Tibial artery (tissue), 4 donors: ENCODE data around the gene RPH3AL.

Source experiments
- DNase-seq, 2 donors: peaks; one replicate each; pipeline ENCODE4 v3.0.0-alpha.2; 2019
- H3K27ac ChIP-seq, 2 donors: fragments of 200-600 bp; sonication (generic) in 1 of 2; 1 replicate in 1 of 2; 2 replicates in 1 of 2; pipeline ENCODE4 v1.5.1; 2018 to 2019; ENCODE audit warnings: mild to moderate bottlenecking in 1 of 2
- H3K27me3 ChIP-seq, 2 donors: fragments of 200-600 bp; sonication (generic) in 1 of 2; one replicate each; pipeline versions ENCODE4 v1.5.1 to v1.6.0; 2016 to 2019
- H3K36me3 ChIP-seq, 3 donors: fragments of 200-600 bp; sonication (generic) in 2 of 3; one replicate each; pipeline ENCODE4 v1.5.1; 2016 to 2019; ENCODE audit warnings: mild to moderate bottlenecking in 2 of 3
- H3K4me1 ChIP-seq, 4 donors: fragments of 200-600 bp; sonication (generic) in 2 of 4; 1 replicate in 3 of 4; 2 replicates in 1 of 4; pipeline ENCODE4 v1.5.1; 2016 to 2019
- H3K4me3 ChIP-seq, 2 donors: fragments of 200-600 bp; sonication (generic) in 1 of 2; 1 replicate in 1 of 2; 2 replicates in 1 of 2; pipeline ENCODE4 v1.5.1; 2018 to 2019; ENCODE audit warnings: mild to moderate bottlenecking in 2 of 2
- H3K9me3 ChIP-seq, 3 donors: fragments of 200-600 bp; sonication (generic) in 1 of 3; one replicate each; pipeline ENCODE4 v1.5.1; 2016 to 2019
- CTCF ChIP-seq, 2 experiments: fragments of 200-600 bp in 1 of 2; fragments of 450-650 bp in 1 of 2; IDR thresholded peaks; one replicate each; pipeline ENCODE4 v1.5.1; 2017 to 2019; ENCODE audit warnings: antibody characterized with exemption in 2 of 2, mild to moderate bottlenecking in 1 of 2, moderate library complexity in 1 of 2
- intact Hi-C: fragments of 100-400 bp; cut with DNase I; formaldehyde crosslinking; loops from one replicate; pipeline ENCODE4 v1.15.0; 2023; ENCODE audit warnings: low total_unique reads

Gene RPH3AL

GRCh38 chr17:394718-395095, 42.1 kb upstream of the RPH3AL start:
- Histone ChIP-seq H3K36me3 (no peaks in the 10 kb centered on the region), H3K4me3 (no peak overlapping the region), H3K27ac (no peak overlapping the region), H3K27me3 (peaks cover 0 to 9% of the 10 kb centered on the region in 2 donors), H3K4me1 (no peaks in the 10 kb centered on the region), H3K9me3 (no peaks in the 10 kb centered on the region)
- no peak for DNase-seq
- intact Hi-C loops: no loop called here
- no peak for TF ChIP-seq CTCF (IDR thresholded peaks at IDR 0.05)

DNA sequence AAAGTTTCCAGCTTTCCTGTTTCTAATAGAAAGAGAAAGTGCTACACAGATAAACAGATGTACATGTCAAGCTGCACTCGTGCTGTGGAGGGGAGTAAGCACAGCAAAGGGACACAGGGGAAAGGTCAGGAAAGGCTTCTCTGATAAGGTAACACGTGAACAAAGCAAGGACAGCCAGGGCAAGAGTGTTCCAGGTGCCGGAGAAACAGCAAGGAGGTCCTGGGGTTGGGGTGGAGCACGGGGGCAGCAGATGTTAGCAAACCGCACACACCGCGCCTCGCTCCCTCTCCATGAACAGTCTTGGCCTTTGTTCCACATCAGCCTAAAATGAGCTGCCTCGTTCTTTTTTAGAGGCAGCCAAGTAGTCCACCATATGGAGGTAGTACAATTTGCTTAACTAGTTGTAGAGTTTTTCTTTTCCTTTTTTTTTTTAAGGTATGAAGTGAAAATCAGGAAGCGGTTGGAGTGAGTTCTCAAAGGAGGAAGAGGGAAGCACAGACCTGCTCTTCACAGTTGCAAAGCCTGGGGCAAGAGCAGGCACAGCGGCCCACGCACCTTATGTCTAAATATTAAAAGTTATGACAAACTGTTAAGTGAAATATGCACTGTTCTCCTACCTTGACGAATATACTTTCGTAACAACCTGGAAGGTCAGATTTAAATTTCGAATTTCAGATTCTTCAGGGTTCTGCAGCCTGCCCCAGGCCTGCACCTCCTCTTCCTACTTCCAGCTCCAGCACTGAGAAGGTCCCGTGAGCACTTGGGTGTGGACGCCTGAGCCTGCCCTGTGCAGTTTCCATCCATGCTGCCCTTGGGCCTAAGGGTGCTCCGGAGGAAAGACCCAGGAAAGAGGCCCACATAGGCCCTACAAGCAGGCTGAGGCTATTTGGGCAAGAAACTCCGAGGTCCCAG, 41.5 kb upstream of the RPH3AL start:
- intact Hi-C loops: no loop called here
- TF ChIP-seq CTCF (IDR thresholded peaks at IDR 0.05): no peak
- H3K27me3 ChIP-seq: peaks cover 0 to 16% of the 10 kb centered on the region in 2 donors
- H3K36me3 ChIP-seq: no peaks in the 10 kb centered on the region
- no peaks in the 10 kb centered on the region for H3K4me1 ChIP-seq
- H3K4me3 ChIP-seq: no peak overlapping the region
- no peaks in the 10 kb centered on the region for H3K9me3 ChIP-seq
- DNase-seq: no peak
- H3K27ac ChIP-seq: no peak overlapping the region

DNA sequence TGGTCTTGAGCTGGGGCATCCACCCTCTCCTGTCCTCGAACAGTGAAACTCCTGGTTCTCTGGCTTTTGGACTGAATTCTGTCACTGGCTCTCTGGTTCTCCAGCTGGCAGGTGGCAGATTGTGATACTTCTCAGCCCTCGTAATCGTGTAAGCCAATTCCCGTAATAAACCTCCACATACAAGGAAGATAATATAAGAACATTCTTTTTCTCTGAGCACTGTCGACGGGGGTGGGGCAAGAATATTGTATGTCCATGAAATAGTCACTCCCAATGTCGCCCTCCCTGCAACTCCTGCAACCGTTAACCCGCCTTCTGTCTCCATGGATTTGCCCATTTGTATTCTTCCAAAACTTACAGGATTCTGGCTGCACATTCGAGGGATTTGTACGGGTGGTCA, 39.2 kb upstream of the RPH3AL start:
- no peaks in the 10 kb centered on the region for H3K4me1 ChIP-seq
- no peak overlapping the region for H3K27ac ChIP-seq
- H3K4me3 ChIP-seq: no peak overlapping the region
- H3K36me3 ChIP-seq: no peaks in the 10 kb centered on the region
- H3K9me3 ChIP-seq: no peaks in the 10 kb centered on the region
- DNase-seq: no peak
- no peak for TF ChIP-seq CTCF (IDR thresholded peaks at IDR 0.05)
- H3K27me3 ChIP-seq: peaks cover 0 to 34% of the 10 kb centered on the region in 2 donors
- intact Hi-C loops: no loop called here

DNA sequence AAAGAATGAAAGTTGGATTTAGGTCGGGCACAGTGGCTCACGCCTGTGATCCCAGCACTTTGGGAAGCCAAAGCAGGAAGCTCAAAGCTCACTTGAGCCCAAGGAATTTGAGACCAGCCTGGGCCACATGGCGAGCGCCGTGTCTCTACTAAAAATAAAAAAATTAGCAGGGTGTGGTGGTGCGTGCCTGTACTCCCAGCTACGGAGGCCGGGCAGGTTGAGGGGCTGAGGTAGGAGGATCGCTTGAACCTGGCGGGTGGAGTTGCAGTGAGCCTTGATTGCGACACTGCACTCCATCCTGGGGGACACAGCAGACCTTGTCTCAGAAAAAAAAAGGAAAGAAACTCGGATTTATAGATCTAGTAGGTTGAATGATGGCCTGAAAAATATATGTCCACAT, 37.4 kb upstream of the RPH3AL start:
- Histone ChIP-seq H3K27me3 (peaks cover 0 to 52% of the 10 kb centered on the region in 2 donors), H3K4me1 (peaks cover 0 to 18% (median 11%) of the 10 kb centered on the region in 4 donors), H3K27ac (no peak overlapping the region), H3K36me3 (no peaks in the 10 kb centered on the region), H3K4me3 (no peak overlapping the region), H3K9me3 (no peaks in the 10 kb centered on the region)
- intact Hi-C loops: no loop called here
- no peak for DNase-seq
- TF ChIP-seq CTCF (IDR thresholded peaks at IDR 0.05): no peak

DNA sequence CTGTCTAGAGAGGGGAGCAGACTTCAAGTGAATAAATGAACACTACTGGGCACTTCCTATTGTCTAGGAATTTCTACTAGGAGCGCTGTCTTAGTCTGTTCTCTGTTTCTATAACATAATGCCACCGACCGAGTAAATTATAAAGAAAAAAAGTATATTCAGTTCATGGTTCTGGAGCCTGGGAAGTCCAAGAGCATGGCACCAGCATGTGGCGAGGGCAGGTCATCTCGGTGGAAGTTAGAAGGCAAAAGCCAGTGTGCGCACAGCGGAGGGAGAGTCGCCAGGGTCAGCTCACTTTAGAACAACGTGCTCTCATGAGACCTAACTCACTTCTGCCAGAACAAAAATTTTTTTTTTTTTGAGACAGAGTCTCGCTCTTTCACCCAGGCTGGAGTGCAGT, 35.5 kb upstream of the RPH3AL start:
- Histone ChIP-seq H3K27ac (no peak overlapping the region), H3K4me1 (peaks cover 0 to 22% (median 13%) of the 10 kb centered on the region in 4 donors), H3K9me3 (no peaks in the 10 kb centered on the region), H3K27me3 (peaks cover 0 to 59% of the 10 kb centered on the region in 2 donors), H3K36me3 (no peaks in the 10 kb centered on the region), H3K4me3 (no peak overlapping the region)
- intact Hi-C loops: no loop called here
- no peak for DNase-seq
- TF ChIP-seq CTCF (IDR thresholded peaks at IDR 0.05): no peak
